DND-41 (cell line): ENCODE data around the gene PRR19.

Experiments used
- ATAC-seq: fragments of 200-7000 bp; cut with Tn5 transposase; 3 replicates; pipeline ENCODE4 v1.9.1; 2021; ENCODE audit warnings: low read depth; ENCODE audit not compliant: insufficient read depth
- DNase-seq: peaks from one replicate; pipeline ENCODE4 v3.0.0-alpha.2; 2020
- H2AFZ ChIP-seq: 2 replicates; pipeline ENCODE4 v1.6.0; 2012; ENCODE audit warnings: low read depth, low read length
- H3K27ac ChIP-seq: 2 replicates; pipeline ENCODE4 v1.5.1; 2012; ENCODE audit warnings: low read length, inconsistent platforms
- H3K27me3 ChIP-seq: fragments of 200-600 bp; sonication (generic); 2 replicates; pipeline ENCODE4 v1.6.0; 2012; ENCODE audit warnings: low read length, mild to moderate bottlenecking, inconsistent platforms; ENCODE audit not compliant: insufficient read depth, poor library complexity
- H3K36me3 ChIP-seq: 2 replicates; pipeline ENCODE4 v1.5.1; 2012; ENCODE audit warnings: low read length, inconsistent platforms; ENCODE audit not compliant: insufficient read depth
- H3K4me1 ChIP-seq: 2 replicates; pipeline ENCODE4 v1.5.1; 2012; ENCODE audit warnings: mild to moderate bottlenecking, low read length; ENCODE audit not compliant: insufficient read depth
- H3K4me2 ChIP-seq: 2 replicates; pipeline ENCODE4 v1.6.0; 2012; ENCODE audit warnings: mild to moderate bottlenecking, moderate library complexity, low read length, inconsistent platforms; ENCODE audit not compliant: insufficient read depth
- H3K4me3 ChIP-seq, 2 experiments: fragments of 200-600 bp in 1 of 2; shearing (Covaris generic) in 1 of 2; 2 replicates each; pipeline ENCODE4 v1.5.1; 2012 to 2016; ENCODE audit warnings: inconsistent platforms in 2 of 2, low read length in 2 of 2, mild to moderate bottlenecking in 2 of 2, low read depth in 1 of 2, moderate library complexity in 1 of 2
- H3K79me2 ChIP-seq: 2 replicates; pipeline ENCODE4 v1.6.0; 2012; ENCODE audit warnings: low read length, inconsistent platforms; ENCODE audit not compliant: insufficient read depth
- H3K9ac ChIP-seq: 2 replicates; pipeline ENCODE4 v1.6.0; 2012; ENCODE audit warnings: low read depth, mild to moderate bottlenecking, inconsistent platforms, low read length, moderate library complexity
- H3K9me3 ChIP-seq: 2 replicates; pipeline ENCODE4 v1.5.1; 2012; ENCODE audit warnings: low read length, moderate library complexity, mild to moderate bottlenecking, inconsistent platforms; ENCODE audit not compliant: insufficient read depth, severe bottlenecking
- H4K20me1 ChIP-seq: 2 replicates; pipeline ENCODE4 v1.6.0; 2012; ENCODE audit warnings: low read length; ENCODE audit not compliant: insufficient read depth
- CTCF ChIP-seq: IDR thresholded peaks from 2 replicates; pipeline ENCODE4 v1.5.1; 2012; ENCODE audit warnings: borderline replicate concordance, low read length, moderate library complexity, mild to moderate bottlenecking; ENCODE audit not compliant: poor library complexity, severe bottlenecking; ENCODE audit errors: extremely low read depth
- EZH2 ChIP-seq: IDR thresholded peaks from 3 replicates; pipeline ENCODE4 v1.6.1; 2012; ENCODE audit warnings: borderline replicate concordance, low read depth, mild to moderate bottlenecking, moderate library complexity, low read length, inconsistent platforms; ENCODE audit not compliant: severe bottlenecking

Gene PRR19

GRCh38 chr19:42276821-42277220 is 25.1 kb upstream of the PRR19 start:
- Histone ChIP-seq H3K36me3 (peaks cover 35% of the 10 kb centered on the region), H3K4me3 (no peak overlapping the region), H3K27me3 (no peaks in the 10 kb centered on the region), H2AFZ (no peak overlapping the region), H3K79me2 (peaks cover 20% of the 10 kb centered on the region), H3K4me2 (no peak overlapping the region), H3K27ac (no peak overlapping the region), H3K4me1 (peaks cover 29% of the 10 kb centered on the region), H4K20me1 (no peaks in the 10 kb centered on the region), H3K9me3 (no peaks in the 10 kb centered on the region), H3K9ac (no peak overlapping the region)
- ATAC-seq (no peak), DNase-seq (no peak)
- TF ChIP-seq EZH2 (no peak), CTCF (no peak)

GRCh38 chr19:42277821-42278451 is 24.0 kb upstream of the PRR19 start:
- H3K36me3 ChIP-seq: peaks cover 24% of the 10 kb centered on the region
- H3K27me3 ChIP-seq: no peaks in the 10 kb centered on the region
- TF ChIP-seq CTCF: no peak
- no peak for TF ChIP-seq EZH2
- H3K27ac ChIP-seq: peak overlapping the region; percentile 87; the same call in 1 of the 2 replicates
- peak overlapping the region; percentile 79; the same call in 1 of the 2 replicates for H3K9ac ChIP-seq
- H3K9me3 ChIP-seq: no peaks in the 10 kb centered on the region
- no peak overlapping the region for H2AFZ ChIP-seq
- no peak overlapping the region for H3K4me2 ChIP-seq
- peaks cover 21% of the 10 kb centered on the region for H3K79me2 ChIP-seq
- H3K4me1 ChIP-seq: peaks cover 40% of the 10 kb centered on the region
- H4K20me1 ChIP-seq: 0 out of 2 replicates have a peak, but pooled peaks cover 2% of the 10 kb centered on the region
- ATAC-seq (no peak), DNase-seq (no peak)
- no peak overlapping the region for H3K4me3 ChIP-seq

GRCh38 chr19:42278452-42279154 is 23.3 kb upstream of the PRR19 start:
- Histone ChIP-seq H3K9me3 (no peaks in the 10 kb centered on the region), H3K27ac (peak overlapping the region; percentile 87), H4K20me1 (0 out of 2 replicates have a peak, but pooled peaks cover 7% of the 10 kb centered on the region), H3K36me3 (peaks cover 18% of the 10 kb centered on the region), H3K4me2 (peak overlapping the region; percentile 76), H3K4me1 (peaks cover 47% of the 10 kb centered on the region), H2AFZ (no peak overlapping the region), H3K79me2 (peaks cover 25% of the 10 kb centered on the region), H3K27me3 (no peaks in the 10 kb centered on the region), H3K4me3 (peak overlapping the region in 1 of 2 experiments; percentile 73; a peak in 2 of 4 replicates), H3K9ac (peak overlapping the region; percentile 79)
- TF ChIP-seq CTCF (no peak), EZH2 (no peak)
- DNase-seq (no peak), ATAC-seq (no peak)
